GM12874 (cell line): ENCODE results near the gene TMEM150B.

Experiments used
- CTCF ChIP-seq: IDR thresholded peaks from 2 replicates; pipeline ENCODE4 v1.5.1; 2011; ENCODE audit warnings: low read depth, mild to moderate bottlenecking, control low read depth, low read length, moderate library complexity; ENCODE audit not compliant: insufficient read depth

Gene TMEM150B

GRCh38 chr19:55321466-55322137, 3.5 kb downstream of the TMEM150B start:
- TF ChIP-seq CTCF = no peak

- no peak for TF ChIP-seq CTCF
Observed at GRCh38 chr19:55320844-55321419, 4.2 kb downstream of the TMEM150B start.

- no peak for TF ChIP-seq CTCF
Observed at GRCh38 chr19:55319785-55320184, 5.4 kb downstream of the TMEM150B start.

GRCh38 chr19:55316646-55317045, 8.5 kb downstream of the TMEM150B start:
- no peak for TF ChIP-seq CTCF

- no peak for TF ChIP-seq CTCF
Observed at GRCh38 chr19:55315956-55316525, 9.1 kb downstream of the TMEM150B start.

GRCh38 chr19:55314396-55314795, 10.7 kb downstream of the TMEM150B start:
- no peak for TF ChIP-seq CTCF

- no peak for TF ChIP-seq CTCF
Observed at GRCh38 chr19:55312621-55313512, 12.3 kb downstream of the TMEM150B start.
